ENCODE data around the gene TBC1D2B.
A peak's percentile ranks its signal among the peaks of the same experiment; 100 is the strongest.

TBC1D2B gene

DNA sequence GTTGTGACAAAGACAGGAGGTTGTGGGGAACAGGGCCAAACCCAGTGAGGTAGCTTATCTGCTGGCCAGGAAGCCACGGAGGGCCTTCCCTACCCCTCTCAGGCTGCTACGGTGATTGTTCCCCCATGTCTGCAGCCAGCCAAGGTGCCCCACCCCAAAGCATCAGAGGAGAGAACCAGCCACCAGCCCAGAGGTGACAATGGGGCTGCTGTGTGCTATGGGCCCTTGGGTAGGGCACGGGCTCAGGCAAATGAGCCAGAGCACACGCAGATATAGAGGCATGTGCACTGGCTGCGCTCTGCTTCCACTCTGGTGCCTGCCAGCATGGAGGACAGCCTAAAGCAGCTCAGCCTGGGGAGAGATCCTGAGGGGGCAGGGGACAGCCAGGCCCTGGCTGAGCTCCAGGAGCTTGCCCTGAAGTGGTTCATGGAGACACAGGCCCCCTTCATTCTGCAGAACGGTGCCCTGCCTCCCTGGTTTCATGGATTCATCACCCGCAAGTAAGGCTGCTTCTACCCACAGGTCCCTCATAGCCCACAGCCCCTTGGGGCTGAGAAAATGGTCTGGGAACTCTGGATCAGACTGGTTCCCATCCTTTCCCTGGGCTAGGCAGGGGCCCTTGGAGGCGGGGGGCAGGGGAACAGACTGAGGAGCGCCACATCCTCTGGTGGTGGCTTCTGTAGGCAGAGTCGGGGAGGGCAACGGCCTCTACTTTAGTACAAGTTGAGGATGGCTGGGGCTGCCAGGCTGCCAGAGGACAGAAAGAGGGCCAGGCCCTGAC lies 14.9 kb upstream of the TBC1D2B start, which contains the start of gene SH2D7:
Gene SH2D7 (plus strand): TSS at position 301 of the 781 bp plus-strand sequence. CDS start 24 bp downstream, at position 325.
- TF ChIP-seq, protein P1, sequence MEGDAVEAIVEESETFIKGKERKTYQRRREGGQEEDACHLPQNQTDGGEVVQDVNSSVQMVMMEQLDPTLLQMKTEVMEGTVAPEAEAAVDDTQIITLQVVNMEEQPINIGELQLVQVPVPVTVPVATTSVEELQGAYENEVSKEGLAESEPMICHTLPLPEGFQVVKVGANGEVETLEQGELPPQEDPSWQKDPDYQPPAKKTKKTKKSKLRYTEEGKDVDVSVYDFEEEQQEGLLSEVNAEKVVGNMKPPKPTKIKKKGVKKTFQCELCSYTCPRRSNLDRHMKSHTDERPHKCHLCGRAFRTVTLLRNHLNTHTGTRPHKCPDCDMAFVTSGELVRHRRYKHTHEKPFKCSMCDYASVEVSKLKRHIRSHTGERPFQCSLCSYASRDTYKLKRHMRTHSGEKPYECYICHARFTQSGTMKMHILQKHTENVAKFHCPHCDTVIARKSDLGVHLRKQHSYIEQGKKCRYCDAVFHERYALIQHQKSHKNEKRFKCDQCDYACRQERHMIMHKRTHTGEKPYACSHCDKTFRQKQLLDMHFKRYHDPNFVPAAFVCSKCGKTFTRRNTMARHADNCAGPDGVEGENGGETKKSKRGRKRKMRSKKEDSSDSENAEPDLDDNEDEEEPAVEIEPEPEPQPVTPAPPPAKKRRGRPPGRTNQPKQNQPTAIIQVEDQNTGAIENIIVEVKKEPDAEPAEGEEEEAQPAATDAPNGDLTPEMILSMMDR (IDR thresholded peaks at IDR 0.05; ENCODE audit: insufficient read depth, low read length, missing control alignments), result no peak
- no peak for DNase-seq (ENCODE audit: low read depth, low spot score)
- H3K4me3 ChIP-seq (ENCODE audit: low read depth, low read length), result no peak within 1 kb of the TSS
- ChIA-PET CTCF (interaction anchor here (1.7 to 8.3 kb wide), 5 partner anchors 14 to 133 kb away, joined by 6 to 110 read pairs (median 12); no protein-coding TSS in a partner anchor), POLR2A (no interaction called here)

DNA sequence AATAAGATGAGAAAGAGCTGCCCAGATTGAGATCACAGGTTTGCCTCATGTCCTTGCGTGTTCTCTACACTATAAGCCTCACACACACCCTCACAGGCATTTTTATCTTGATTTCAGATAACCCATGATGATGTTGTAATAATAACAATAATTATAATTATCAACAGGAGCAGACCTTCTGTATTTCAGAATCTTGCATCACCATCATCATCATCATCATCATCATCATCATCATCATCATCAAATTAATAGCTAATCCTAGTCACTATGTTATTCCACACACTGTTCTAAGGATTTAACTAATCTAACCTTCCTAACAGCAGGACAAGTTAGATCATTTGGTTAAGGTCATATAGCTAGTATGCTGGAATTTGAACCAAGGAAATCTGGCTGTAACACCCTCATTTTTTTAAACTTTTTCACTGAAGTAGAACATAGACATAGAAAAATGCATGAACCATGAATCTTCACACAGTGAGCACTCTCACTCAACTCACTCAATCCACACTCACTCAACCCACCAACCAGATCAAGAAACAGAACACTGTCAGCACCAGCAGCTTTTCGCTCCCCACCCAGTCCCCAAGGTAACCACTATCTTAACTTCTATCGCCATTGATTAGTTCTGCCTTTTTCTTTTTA lies 13.0 kb upstream of the TBC1D2B start:
- TF ChIP-seq, protein P1 (IDR thresholded peaks at IDR 0.05; ENCODE audit: insufficient read depth, low read length, missing control alignments), result no peak
- no peak for DNase-seq (ENCODE audit: low read depth, low spot score)
- CTCF ChIA-PET, result interaction anchor here (1.7 to 8.3 kb wide), 4 partner anchors 15 to 124 kb away, joined by 4 to 110 read pairs (median 23); no protein-coding TSS in a partner anchor
- POLR2A ChIA-PET, result interaction anchor here (1.0 kb wide), 1 partner anchor 13 kb away, joined by 4 read pairs; the partner anchor contains the start of gene TBC1D2B
- no peak overlapping the region for H3K4me3 ChIP-seq (ENCODE audit: low read depth, low read length)

DNA sequence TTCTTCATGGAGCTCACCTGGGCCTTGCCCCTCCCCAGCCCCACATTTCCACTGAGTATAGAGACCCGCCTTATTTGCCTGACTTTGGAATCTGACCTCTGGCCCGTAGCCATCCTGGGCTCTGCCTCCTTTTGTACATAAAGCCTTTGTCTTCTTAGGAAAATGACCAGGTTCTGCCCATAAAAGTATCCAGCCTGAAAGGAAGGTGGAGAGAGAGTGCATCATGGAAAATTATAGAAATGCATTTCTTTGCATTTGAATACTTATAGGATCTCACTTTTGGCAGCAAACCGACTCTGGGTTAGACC lies 11.2 kb upstream of the TBC1D2B start:
- no peak for DNase-seq (ENCODE audit: low read depth, low spot score)
- ChIA-PET CTCF (interaction anchor here (8.3 kb wide), 1 partner anchor 17 kb away, joined by 110 read pairs; no protein-coding TSS in a partner anchor), POLR2A (no interaction called here)
- TF ChIP-seq, protein P1 (IDR thresholded peaks at IDR 0.05; ENCODE audit: insufficient read depth, low read length, missing control alignments), result no peak
- H3K4me3 ChIP-seq (ENCODE audit: low read depth, low read length), result no peak overlapping the region

DNA sequence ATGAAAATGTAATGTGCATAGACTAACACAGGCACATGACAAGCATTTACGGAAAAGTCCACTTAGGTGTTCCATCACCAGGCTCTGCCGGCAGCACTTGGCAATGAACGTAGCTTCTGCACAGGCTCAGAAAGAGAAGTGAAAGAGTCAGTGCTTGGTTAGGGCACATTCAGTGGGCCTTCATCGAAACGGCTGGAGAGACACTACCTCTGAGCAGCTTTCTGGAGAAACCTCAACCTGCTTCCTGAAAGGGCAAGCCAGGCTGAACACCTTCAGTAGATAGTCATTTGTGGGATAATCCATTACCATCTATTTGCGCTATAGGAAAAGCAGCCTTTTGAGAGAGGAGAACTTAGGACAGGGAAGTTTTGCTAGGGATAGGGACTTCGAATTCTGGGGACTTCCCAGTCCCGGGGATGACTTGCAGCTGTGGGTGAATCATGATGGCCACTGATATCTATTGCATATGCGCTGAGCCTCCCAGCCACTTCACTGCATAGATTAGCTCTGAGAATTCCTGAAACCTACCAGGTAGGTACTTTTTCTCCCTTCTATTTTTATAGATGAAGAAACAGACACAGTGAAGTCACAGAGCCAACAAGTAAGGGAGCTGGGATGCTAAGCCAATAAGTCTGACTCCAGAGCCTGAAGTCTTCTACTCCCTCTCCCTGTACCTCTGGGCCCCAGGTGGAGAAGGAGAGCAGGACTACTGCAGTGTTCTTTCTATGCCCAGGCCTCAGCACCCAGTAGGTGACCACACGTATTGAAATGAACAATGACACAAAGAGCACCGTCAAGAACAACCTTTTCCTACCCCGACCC lies 10.7 kb upstream of the TBC1D2B start:
- POLR2A ChIA-PET, result no interaction called here
- TF ChIP-seq, protein P1 (IDR thresholded peaks at IDR 0.05; ENCODE audit: insufficient read depth, low read length, missing control alignments), result no peak
- no peak for DNase-seq (ENCODE audit: low read depth, low spot score)
- CTCF ChIA-PET, result interaction anchor here (8.3 kb wide), 1 partner anchor 18 kb away, joined by 110 read pairs; no protein-coding TSS in a partner anchor
- H3K4me3 ChIP-seq (ENCODE audit: low read depth, low read length), result no peak overlapping the region

- peak; percentile 87 for DNase-seq (ENCODE audit: low read depth, low spot score)
- H3K4me3 ChIP-seq (ENCODE audit: low read depth, low read length), result no peak overlapping the region
- ChIA-PET POLR2A (interaction anchor here (0.6 to 0.7 kb wide), 3 partner anchors 20 to 223 kb away, joined by 3 to 4 read pairs (median 3); no protein-coding TSS in a partner anchor), CTCF (interaction anchor here (1.1 to 1.2 kb wide), 2 partner anchors 11 to 36 kb away, joined by 3 read pairs; no protein-coding TSS in a partner anchor)
- TF ChIP-seq, protein P1 (IDR thresholded peaks at IDR 0.05; ENCODE audit: insufficient read depth, low read length, missing control alignments), result no peak
These were observed 8.4 kb upstream of the TBC1D2B start for GRCh38 chr15:78085928-78086327.

Data from AG04449 (cell line).